NAMALWA (cell line): Measurements from ENCODE around the gene RNASE13.

Source experiments
- DNase-seq: peaks from one replicate; pipeline ENCODE4 v3.0.0-alpha.2; 2015; ENCODE audit warnings: low spot score

Gene RNASE13

GRCh38 chr14:21063479-21063878 lies 28.9 kb upstream of the RNASE13 start:
- DNase-seq: no peak

- no peak for DNase-seq
Measured at GRCh38 chr14:21061347-21061668, 26.7 kb upstream of the RNASE13 start.

- no peak for DNase-seq
Measured at GRCh38 chr14:21060614-21061346, 26.2 kb upstream of the RNASE13 start.

- DNase-seq: no peak
Measured at GRCh38 chr14:21059842-21060613, 25.4 kb upstream of the RNASE13 start.

GRCh38 chr14:21058903-21059302 lies 24.3 kb upstream of the RNASE13 start:
- DNase-seq: no peak

GRCh38 chr14:21057803-21058675 lies 23.4 kb upstream of the RNASE13 start, which contains the start of gene RNASE8:
Gene RNASE8, plus strand, starts transcription at chr14:21057822. Its CDS starts 71 bp downstream, at chr14:21057893.
- peak; percentile 16 for DNase-seq

- no peak for DNase-seq
Measured at GRCh38 chr14:21056520-21057163, 22.0 kb upstream of the RNASE13 start.

- no peak for DNase-seq
Measured at GRCh38 chr14:21055432-21056117, 21.0 kb upstream of the RNASE13 start.

- no peak for DNase-seq
Measured at GRCh38 chr14:21054768-21055145, 20.1 kb upstream of the RNASE13 start.

- DNase-seq: no peak
Measured at GRCh38 chr14:21054123-21054767, 19.6 kb upstream of the RNASE13 start.

GRCh38 chr14:21053184-21054122 lies 18.8 kb upstream of the RNASE13 start:
- no peak for DNase-seq

GRCh38 chr14:21050597-21050996 lies 16.0 kb upstream of the RNASE13 start:
- DNase-seq: no peak

GRCh38 chr14:21049271-21049673 lies 14.7 kb upstream of the RNASE13 start:
- no peak for DNase-seq

GRCh38 chr14:21048638-21049037 lies 14.0 kb upstream of the RNASE13 start:
- DNase-seq: no peak

GRCh38 chr14:21047378-21047781 lies 12.8 kb upstream of the RNASE13 start:
- no peak for DNase-seq

- no peak for DNase-seq
Measured at GRCh38 chr14:21043974-21044618, 9.5 kb upstream of the RNASE13 start.

- no peak for DNase-seq
Measured at GRCh38 chr14:21043387-21043973, 8.9 kb upstream of the RNASE13 start.

- no peak for DNase-seq
Measured at GRCh38 chr14:21042918-21043317, 8.3 kb upstream of the RNASE13 start.
